Measurements from ENCODE around the gene EAF1. TPM values are rescaled to one million over a fixed set of nuclear protein-coding genes. Genes with fewer than 3 reads are reported as not detected.

Gene EAF1
- total and polyA plus RNA-seq, 12 donors = 2.3 to 12.4 (median 8.3) TPM

- intact Hi-C loops (cut with DNase I) = no loop called here
- ATAC-seq = no peak
- no peak for TF ChIP-seq CTCF (IDR thresholded peaks at IDR 0.05)
Measured at GRCh38 chr3:15465876-15466585, 38.6 kb downstream of the EAF1 start.

DNA sequence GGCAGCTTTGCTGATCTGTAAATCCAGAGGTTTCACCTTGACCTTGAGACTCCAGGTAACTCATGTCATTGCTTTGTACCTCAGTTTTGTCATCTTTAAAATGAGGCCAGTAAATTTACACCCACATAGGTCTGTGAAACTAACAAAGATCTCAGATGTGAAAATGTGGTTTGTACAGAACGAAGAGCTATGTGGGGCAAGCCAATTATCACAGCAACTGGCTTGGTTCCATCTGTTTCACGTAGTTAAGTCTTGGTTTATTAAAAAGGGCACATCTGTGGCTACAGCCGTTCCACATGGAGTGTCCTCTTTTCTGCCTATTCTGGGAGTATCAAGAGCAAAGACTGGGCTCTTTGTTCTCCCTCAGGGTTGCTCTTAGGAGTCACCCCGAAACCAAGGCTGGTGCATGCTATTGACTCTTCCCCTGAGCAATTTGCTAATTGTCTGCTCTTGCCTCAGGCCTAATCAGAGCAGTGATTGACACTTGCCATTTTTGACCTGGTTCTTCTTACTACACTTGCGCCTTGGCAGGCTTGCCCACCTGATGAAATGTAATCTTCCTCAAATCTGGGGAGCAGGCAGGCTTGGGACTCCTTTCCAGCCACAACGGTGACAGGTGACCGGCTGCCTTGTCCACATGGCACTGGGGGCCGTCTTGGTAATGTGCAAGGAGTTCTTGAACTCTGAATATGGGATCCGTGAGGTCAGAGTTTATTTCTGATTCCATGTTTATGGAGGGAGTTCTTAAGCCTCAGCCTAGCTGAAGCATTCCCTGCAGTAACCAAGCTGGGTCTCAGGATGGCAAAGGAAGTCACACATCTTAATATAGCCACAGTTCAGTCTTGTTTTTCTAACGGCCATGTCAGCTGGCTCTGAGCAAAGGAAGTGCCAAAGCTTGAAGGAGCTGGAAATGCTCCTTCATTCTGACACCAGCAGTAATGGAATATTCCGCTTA, 40.1 kb downstream of the EAF1 start:
- Histone ChIP-seq H3K27me3 (no peaks in the 10 kb centered on the region), H3K4me1 (no peaks in the 10 kb centered on the region), H3K4me3 (no peak overlapping the region), H3K36me3 (peaks cover 0 to 29% (median 0%) of the 10 kb centered on the region in 9 donors), H3K27ac (no peak overlapping the region), H3K9me3 (no peaks in the 10 kb centered on the region)
- 87 to 88% methylated on average over 11 of the region's 11 CpGs for WGBS, 2 donors
- intact Hi-C loops (cut with DNase I) = no loop called here
- DNase-seq (no peak), ATAC-seq (no peak)
- TF ChIP-seq CTCF (IDR thresholded peaks at IDR 0.05) = no peak

More at GRCh38 chr3:15465876-15466585, 38.6 kb downstream of the EAF1 start:
- WGBS, 2 donors = 94 to 95% methylated on average over 6 of the region's 6 CpGs
- no peaks in the 10 kb centered on the region for H3K9me3 ChIP-seq
- H3K4me3 ChIP-seq = no peak overlapping the region
- no peak overlapping the region for H3K27ac ChIP-seq
- H3K36me3 ChIP-seq = peaks cover 0 to 29% (median 0%) of the 10 kb centered on the region in 9 donors
- H3K4me1 ChIP-seq = no peaks in the 10 kb centered on the region
- no peaks in the 10 kb centered on the region for H3K27me3 ChIP-seq
- no peak for DNase-seq

DNA sequence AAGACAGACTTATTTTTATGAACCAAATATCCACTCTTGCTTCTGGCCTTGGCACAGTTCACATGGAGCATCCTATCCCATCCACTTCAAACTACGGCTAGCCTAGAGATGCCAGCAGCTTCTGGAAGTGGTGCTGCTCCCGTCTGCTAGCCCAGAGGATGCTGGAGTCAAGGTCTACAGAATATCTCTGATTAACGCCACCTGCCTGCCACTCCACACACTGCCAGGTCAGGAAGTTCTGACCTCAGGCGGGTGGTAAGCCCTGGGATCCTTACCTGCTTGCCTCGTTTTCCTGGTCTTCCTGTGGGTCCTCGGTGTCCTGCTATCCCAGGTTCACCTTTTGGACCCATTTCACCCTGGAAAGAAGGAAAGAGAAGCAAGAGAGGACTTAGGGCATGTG, 42.9 kb downstream of the EAF1 start:
- intact Hi-C loops (cut with DNase I) = no loop called here
- 87 to 93% methylated on average over 6 of the region's 6 CpGs for whole genome bisulfite sequencing, 2 donors
- no peak overlapping the region for H3K27ac ChIP-seq

More for the DNA sequence above, 42.9 kb downstream of the EAF1 start:
- H3K4me1 ChIP-seq = no peaks in the 10 kb centered on the region
- ATAC-seq (no peak), DNase-seq (no peak)
- H3K36me3 ChIP-seq = peaks cover 0 to 36% (median 0%) of the 10 kb centered on the region in 9 donors
- TF ChIP-seq CTCF (IDR thresholded peaks at IDR 0.05) = no peak
- no peak overlapping the region for H3K4me3 ChIP-seq
- no peaks in the 10 kb centered on the region for H3K9me3 ChIP-seq
- no peaks in the 10 kb centered on the region for H3K27me3 ChIP-seq
